ENCODE results near the gene PLA1A. TPM values are rescaled to one million over a fixed set of nuclear protein-coding genes. Genes with fewer than 3 reads are reported as not detected.

The PLA1A gene
- total and polyA plus RNA-seq, 2 donors (not counting 3 experiments of a cell fraction or from before 2014, with no cell fraction given), result 0.07 TPM; not detected in 1

DNA sequence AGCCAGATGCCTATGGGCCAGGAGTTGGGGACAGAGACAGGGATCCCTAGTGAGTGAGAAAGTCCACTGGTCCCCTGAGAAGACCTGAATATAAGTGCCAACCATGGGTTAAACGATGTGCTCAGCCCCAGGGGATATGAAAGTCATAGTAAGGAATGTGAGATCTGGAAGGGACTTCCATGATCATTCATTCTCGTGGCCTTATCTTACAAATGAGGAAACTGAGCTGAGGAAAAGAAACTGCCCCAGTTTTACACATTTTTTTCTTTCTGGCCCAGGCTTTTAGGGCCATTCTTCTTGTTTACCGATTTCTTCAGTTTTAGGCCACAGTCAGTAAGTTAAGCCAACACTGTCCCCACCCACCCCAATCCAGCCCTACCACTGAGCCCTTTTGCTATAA, 49.3 kb upstream of the PLA1A start:
- Histone ChIP-seq H3K9me1 (replicated peaks; ENCODE audit: control insufficient read depth, extremely low read depth, insufficient read depth, low read length) (no peaks in the 10 kb centered on the region), H3K27ac (ENCODE audit: insufficient read depth, low read depth, low read length) (no peak overlapping the region), H3K36me3 (ENCODE audit: control insufficient read depth in 2 of 2, extremely low read depth in 1 of 2, insufficient read depth in 2 of 2, low read length in 2 of 2) (no peaks in the 10 kb centered on the region), H2AFZ (ENCODE audit: low read depth, low read length) (no peak overlapping the region), H3K4me2 (ENCODE audit: insufficient read depth, low read length) (no peak overlapping the region), H3K79me2 (ENCODE audit: control insufficient read depth, insufficient read depth, low read length) (no peaks in the 10 kb centered on the region), H3K4me1 (ENCODE audit: control insufficient read depth, extremely low read depth, insufficient read depth, low read length) (no peaks in the 10 kb centered on the region), H3K4me3 (replicated peaks in 1 of 3; ENCODE audit: insufficient read depth in 1 of 3, low read depth in 1 of 3, low read length in 3 of 3) (no peak overlapping the region), H3K9ac (replicated peaks; ENCODE audit: extremely low read depth, insufficient read depth, low read length) (no peak overlapping the region), H3K27me3 (ENCODE audit: control insufficient read depth in 2 of 2, insufficient read depth in 2 of 2, low read length in 2 of 2) (no peaks in the 10 kb centered on the region), H3K9me3 (replicated peaks; ENCODE audit: control insufficient read depth, insufficient read depth, low read length) (no peaks in the 10 kb centered on the region), H4K20me1 (replicated peaks; ENCODE audit: control insufficient read depth, extremely low read depth, insufficient read depth, low read length) (no peaks in the 10 kb centered on the region)
- intact Hi-C loops (cut with micrococcal nuclease) (no loop called here), dilution Hi-C loops (cut with MboI; ENCODE audit: extremely low pct_ligation_motif_present, low sequenced_read_pairs) (no loop called here)
- ChIA-PET POLR2A (no interaction called here), CTCF (interaction anchor here (1.0 kb wide), 1 partner anchor 133 kb away, joined by 3 read pairs; no protein-coding TSS in a partner anchor)
- BruUV-seq (replicated peaks), result no TSS peak
- TF ChIP-seq MYC (IDR thresholded peaks at IDR 0.05; ENCODE audit: low read depth, low read length) (no peak), GATA2 (IDR thresholded peaks at IDR 0.05; ENCODE audit: insufficient read depth, insufficient read length, low read depth, low read length) (no peak), POLR2A (IDR thresholded peaks at IDR 0.05; ENCODE audit: low read depth, low read length) (no peak), POLR2AphosphoS5 (IDR thresholded peaks at IDR 0.05; ENCODE audit: insufficient read depth, low read depth, low read length) (no peak), JUN (IDR thresholded peaks at IDR 0.05; ENCODE audit: borderline replicate concordance, insufficient read depth, insufficient read length, low read depth) (no peak), EZH2 (IDR thresholded peaks at IDR 0.05; ENCODE audit: borderline replicate concordance, low read depth, low read length, severe bottlenecking) (no peak), FOS (IDR thresholded peaks at IDR 0.05; ENCODE audit: borderline replicate concordance, insufficient read depth, low read length) (no peak)
- TF ChIP-seq, protein P1, sequence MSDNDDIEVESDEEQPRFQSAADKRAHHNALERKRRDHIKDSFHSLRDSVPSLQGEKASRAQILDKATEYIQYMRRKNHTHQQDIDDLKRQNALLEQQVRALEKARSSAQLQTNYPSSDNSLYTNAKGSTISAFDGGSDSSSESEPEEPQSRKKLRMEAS (IDR thresholded peaks at IDR 0.05; ENCODE audit: insufficient read depth, insufficient read length), result no peak
- TF ChIP-seq, protein P2, sequence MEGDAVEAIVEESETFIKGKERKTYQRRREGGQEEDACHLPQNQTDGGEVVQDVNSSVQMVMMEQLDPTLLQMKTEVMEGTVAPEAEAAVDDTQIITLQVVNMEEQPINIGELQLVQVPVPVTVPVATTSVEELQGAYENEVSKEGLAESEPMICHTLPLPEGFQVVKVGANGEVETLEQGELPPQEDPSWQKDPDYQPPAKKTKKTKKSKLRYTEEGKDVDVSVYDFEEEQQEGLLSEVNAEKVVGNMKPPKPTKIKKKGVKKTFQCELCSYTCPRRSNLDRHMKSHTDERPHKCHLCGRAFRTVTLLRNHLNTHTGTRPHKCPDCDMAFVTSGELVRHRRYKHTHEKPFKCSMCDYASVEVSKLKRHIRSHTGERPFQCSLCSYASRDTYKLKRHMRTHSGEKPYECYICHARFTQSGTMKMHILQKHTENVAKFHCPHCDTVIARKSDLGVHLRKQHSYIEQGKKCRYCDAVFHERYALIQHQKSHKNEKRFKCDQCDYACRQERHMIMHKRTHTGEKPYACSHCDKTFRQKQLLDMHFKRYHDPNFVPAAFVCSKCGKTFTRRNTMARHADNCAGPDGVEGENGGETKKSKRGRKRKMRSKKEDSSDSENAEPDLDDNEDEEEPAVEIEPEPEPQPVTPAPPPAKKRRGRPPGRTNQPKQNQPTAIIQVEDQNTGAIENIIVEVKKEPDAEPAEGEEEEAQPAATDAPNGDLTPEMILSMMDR (IDR thresholded peaks at IDR 0.05; ENCODE audit: extremely low read depth in 1 of 2, insufficient read depth in 1 of 2, low read depth in 1 of 2, low read length in 2 of 2), result no peak
- FAIRE-seq, result no peak
- no peak for DNase-seq (ENCODE audit: low read depth, low spot score)

All from endothelial cell of umbilical vein (primary cell).